AG09309 (cell line): ENCODE data around the gene AGPAT4.

Source experiments
- DNase-seq: peaks from one replicate; pipeline ENCODE4 v3.0.0-alpha.2; 2010; ENCODE audit warnings: low read depth
- H3K4me3 ChIP-seq: 2 replicates; pipeline ENCODE4 v1.5.1; 2011; ENCODE audit warnings: mild to moderate bottlenecking, low read depth, low read length, moderate library complexity; ENCODE audit not compliant: control insufficient read depth
- TF ChIP-seq, protein P1 (sequence below): IDR thresholded peaks from 2 replicates; pipeline ENCODE4 v1.5.1; 2011; ENCODE audit warnings: mild to moderate bottlenecking, low read depth, low read length, inconsistent platforms; ENCODE audit not compliant: insufficient read depth, control insufficient read depth; ENCODE audit errors: missing control alignments

Gene AGPAT4

DNA sequence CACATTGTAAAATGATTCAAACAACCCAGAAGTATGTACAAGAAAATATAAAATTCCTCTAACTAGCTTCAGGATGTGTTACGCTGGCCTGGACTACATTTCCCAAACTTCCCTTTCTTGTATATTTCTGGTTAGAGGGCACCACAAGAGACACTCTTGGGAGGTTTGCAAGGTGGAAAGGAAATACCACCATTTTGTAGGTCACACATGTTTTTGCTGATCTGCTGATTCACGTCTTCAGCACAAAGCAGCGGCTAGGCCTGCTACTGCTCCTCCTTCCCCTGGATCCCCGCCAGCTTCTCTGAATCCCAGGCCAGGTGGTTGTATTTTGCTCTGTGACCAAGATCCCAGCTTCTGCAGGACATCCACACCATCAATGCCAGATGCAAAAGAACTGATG is 104.2 kb downstream of the AGPAT4 start:
- TF ChIP-seq, protein P1, sequence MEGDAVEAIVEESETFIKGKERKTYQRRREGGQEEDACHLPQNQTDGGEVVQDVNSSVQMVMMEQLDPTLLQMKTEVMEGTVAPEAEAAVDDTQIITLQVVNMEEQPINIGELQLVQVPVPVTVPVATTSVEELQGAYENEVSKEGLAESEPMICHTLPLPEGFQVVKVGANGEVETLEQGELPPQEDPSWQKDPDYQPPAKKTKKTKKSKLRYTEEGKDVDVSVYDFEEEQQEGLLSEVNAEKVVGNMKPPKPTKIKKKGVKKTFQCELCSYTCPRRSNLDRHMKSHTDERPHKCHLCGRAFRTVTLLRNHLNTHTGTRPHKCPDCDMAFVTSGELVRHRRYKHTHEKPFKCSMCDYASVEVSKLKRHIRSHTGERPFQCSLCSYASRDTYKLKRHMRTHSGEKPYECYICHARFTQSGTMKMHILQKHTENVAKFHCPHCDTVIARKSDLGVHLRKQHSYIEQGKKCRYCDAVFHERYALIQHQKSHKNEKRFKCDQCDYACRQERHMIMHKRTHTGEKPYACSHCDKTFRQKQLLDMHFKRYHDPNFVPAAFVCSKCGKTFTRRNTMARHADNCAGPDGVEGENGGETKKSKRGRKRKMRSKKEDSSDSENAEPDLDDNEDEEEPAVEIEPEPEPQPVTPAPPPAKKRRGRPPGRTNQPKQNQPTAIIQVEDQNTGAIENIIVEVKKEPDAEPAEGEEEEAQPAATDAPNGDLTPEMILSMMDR: no peak
- peak; percentile 47 for DNase-seq
- H3K4me3 ChIP-seq: no peak overlapping the region

DNA sequence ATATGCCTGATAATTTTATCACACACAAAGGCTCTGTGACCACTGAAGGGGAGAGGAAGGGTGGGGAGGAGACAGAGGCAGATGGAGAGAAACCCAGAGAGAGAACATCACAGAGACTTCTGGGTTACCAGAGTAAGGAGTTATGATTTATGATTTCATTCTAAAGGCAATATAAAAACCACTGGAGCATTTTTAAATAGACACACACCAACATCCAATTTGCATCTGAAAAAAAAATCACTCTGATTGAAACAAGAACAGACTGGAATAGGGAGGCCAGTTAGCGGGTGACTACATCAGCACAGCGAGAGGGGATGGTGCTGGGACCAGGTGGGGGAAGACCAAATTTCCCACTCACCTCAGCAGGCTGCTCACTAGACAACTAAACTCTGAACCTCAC is 104.8 kb downstream of the AGPAT4 start:
- no peak for DNase-seq
- TF ChIP-seq, protein P1: no peak
- no peak overlapping the region for H3K4me3 ChIP-seq

DNA sequence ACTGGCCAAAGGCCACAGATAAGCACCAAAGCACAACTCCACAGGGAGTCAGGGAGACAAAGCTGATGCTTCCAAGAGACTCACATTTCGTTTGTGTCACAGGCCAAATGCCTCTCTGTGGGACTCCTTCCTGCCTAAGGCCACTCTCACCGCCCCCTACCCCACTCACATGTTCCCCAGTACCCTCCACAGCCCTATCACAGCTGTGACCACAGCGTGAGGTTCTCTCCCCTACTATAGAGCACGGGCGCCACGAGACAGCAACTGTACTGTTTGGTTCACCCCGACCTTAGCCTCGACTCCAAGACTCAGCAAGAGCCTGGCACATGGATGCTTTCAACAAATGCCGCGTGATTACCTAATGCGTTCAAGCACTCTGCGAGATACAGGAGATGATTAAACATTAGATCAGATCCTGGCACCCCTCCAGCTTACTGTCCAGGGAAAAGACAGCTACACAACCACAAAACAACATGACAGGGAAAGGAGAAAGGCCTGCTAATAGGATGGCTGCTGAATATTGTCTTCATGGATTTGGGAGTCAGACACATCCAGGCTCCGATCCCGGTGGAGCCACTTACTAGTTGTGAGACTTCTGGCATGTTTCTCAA is 105.5 kb downstream of the AGPAT4 start:
- TF ChIP-seq, protein P1: no peak
- peak; percentile 91 for DNase-seq
- no peak overlapping the region for H3K4me3 ChIP-seq

DNA sequence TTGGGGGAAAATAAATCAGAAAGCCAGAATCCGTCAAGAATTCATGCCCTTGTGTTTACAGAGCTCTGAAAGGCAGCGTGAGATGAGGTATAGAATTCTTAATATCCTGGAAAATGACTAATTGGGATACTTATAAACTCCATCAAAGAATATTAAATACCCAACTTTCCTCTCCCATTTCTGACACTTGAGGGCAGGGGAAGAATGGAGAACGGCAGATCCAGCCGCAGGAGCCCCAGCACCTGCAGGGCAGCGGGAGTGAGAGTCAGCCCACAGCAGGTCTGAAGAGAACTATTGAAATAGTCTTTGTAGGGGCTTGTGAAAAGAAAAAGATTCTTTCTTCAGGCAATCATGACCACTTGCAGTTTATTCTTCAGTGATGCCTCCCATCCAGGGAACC is 107.2 kb downstream of the AGPAT4 start:
- TF ChIP-seq, protein P1: no peak
- no peak for DNase-seq
- H3K4me3 ChIP-seq: no peak overlapping the region

DNA sequence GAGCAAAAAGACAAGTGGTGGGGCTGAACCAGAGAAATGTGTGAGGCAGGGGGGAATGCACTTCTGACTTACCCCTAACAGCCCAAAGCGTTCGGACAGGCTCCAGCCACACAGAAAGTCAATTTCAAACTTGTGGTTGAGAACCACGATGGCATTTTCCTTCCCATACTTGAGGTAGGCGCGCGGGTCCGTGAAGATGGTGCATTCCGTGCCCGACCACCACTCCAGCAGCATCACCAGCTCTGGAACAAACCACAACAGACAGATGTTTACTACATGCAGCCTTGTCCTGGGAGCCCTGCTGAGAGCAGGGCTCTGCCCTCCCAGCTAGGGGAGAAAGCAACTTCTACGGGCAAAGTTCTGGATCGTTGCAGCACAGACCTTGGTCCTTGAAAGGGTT is 107.7 kb downstream of the AGPAT4 start:
- no peak for DNase-seq
- no peak overlapping the region for H3K4me3 ChIP-seq

DNA sequence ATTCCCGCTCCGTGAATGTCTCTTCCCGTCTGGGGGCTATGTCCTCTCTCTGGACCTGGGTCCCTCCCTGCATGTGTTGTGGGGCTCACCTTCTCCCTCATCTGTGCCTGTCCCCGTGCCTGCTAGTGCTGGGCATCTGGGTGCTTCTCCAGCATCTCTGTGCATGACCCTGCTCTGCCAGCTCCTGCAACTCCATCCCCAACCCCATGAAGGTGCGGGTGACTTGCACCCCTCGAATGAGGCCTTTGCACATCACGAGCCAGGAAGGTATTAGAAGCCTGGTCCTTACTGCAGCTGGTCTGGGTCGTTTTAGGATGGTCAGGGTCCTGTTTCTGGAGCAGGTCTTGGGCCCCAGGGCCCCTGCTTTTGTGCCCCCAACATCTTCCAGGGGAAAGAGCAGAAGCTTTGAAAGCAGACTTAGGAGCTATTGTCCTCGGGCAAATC is 109.7 kb downstream of the AGPAT4 start:
- TF ChIP-seq, protein P1: no peak
- no peak overlapping the region for H3K4me3 ChIP-seq
- no peak for DNase-seq

More for the DNA sequence above, 107.7 kb downstream of the AGPAT4 start:
- TF ChIP-seq, protein P1: no peak
